Measurements from ENCODE around the gene SHROOM3.

SHROOM3 gene

GRCh38 chr4:76792418-76792817 is 357.4 kb downstream of the SHROOM3 start:
- DNase-seq = no peak

DNA sequence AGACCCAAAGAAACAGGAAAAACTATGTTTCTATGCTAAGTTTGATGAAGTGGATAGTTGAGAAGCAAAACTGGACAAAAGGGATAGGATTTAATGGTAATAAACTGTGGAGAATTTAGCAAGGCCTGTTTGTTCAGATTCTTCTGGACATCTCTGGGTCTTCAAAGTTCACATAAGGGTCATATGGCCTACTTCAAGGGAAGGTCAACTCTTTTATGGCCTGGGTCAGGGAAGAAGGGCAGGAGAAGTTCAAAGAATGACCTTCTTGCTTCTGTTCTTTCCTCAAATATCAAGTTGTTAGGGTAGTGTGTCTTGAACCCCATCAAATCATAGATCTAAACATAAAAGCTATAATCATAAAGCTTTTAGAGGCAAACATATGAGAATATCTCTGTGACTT is 360.2 kb downstream of the SHROOM3 start:
- DNase-seq = no peak

- peak; percentile 1 for DNase-seq
Observed at GRCh38 chr4:76799140-76799539, 364.1 kb downstream of the SHROOM3 start.

- DNase-seq = no peak
Observed at GRCh38 chr4:76799718-76800117, 364.7 kb downstream of the SHROOM3 start.

DNA sequence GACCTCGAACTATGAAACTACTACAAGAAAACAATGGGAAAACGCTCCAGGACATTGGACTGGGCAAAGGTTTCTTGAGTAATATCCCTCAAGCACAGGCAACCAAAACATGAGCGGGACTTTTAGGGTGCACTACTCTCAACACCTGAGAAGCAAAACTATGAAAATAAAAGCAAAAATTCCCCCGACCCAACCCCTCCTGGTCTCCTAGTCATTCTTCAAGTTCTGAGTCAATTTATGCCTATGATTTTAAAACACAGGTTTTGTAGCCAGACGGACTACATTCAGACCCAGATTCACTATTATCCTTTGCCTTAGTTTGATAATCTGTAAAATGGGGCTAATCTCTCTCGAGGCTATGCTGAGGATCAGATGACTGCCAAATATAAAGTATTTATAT is 365.9 kb downstream of the SHROOM3 start:
- no peak for DNase-seq

GRCh38 chr4:76801621-76802235 is 366.7 kb downstream of the SHROOM3 start:
- DNase-seq = no peak

DNA sequence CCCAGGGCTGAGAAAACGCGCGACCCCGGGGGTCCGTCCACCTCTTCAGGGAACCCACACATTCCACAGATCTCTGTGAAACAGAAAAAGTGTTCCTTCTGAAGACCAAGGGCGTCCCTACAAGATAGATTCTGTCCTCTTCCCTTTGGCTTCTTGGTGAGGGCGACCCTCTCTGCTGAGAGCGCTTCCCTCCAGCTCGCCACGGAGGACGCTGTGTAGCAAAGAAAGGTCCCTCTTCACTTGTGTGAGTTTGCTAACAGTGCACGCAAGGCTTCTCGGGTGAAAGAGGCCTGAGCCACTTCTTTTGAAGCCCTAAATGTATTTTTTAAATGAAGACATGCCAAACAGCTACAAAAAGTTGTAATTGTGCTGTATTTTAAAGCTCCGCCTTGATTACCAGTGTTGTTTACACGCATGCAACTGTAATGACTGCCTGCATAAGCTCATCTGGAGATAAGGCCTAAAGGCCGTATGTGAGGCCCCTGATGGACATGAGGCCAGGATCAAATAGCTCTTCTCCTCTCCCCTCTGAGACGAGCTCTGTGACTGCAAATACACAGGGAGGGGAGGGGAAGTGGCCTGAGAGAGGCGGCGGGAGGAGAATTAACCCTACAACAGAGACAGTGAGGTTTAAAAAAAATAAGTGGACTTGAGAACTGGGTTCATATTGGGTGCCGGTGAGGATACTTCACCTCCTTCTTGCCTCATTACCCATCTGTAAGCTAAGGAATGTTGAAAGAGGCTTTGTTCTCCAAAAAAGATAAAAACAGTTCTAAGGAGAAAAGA is 367.4 kb downstream of the SHROOM3 start:
- DNase-seq = no peak

DNA sequence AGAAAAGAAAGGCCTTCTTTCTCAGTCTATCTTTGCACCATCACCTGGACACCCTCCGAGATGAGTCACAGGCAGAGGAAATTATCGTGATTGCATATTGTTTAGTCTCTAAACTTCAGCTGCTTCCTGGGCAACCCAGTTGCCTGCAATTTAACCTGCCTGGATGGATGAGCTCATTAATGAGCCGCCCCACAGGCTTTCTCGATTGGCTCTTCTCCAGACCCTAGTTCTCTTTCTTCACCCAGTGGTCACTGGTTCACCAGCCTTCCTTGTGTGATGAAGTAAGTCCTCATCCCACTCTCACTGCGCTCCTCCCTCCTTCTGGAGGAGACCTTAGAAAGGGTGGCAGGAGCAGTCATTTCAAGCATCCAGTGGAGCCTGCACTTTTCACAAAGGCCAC is 368.5 kb downstream of the SHROOM3 start:
- no peak for DNase-seq

GRCh38 chr4:76804096-76804495 is 369.1 kb downstream of the SHROOM3 start:
- DNase-seq = no peak

GRCh38 chr4:76806346-76806745 is 371.3 kb downstream of the SHROOM3 start:
- no peak for DNase-seq

- no peak for DNase-seq
Observed at GRCh38 chr4:76806757-76807156, 371.7 kb downstream of the SHROOM3 start.

DNA sequence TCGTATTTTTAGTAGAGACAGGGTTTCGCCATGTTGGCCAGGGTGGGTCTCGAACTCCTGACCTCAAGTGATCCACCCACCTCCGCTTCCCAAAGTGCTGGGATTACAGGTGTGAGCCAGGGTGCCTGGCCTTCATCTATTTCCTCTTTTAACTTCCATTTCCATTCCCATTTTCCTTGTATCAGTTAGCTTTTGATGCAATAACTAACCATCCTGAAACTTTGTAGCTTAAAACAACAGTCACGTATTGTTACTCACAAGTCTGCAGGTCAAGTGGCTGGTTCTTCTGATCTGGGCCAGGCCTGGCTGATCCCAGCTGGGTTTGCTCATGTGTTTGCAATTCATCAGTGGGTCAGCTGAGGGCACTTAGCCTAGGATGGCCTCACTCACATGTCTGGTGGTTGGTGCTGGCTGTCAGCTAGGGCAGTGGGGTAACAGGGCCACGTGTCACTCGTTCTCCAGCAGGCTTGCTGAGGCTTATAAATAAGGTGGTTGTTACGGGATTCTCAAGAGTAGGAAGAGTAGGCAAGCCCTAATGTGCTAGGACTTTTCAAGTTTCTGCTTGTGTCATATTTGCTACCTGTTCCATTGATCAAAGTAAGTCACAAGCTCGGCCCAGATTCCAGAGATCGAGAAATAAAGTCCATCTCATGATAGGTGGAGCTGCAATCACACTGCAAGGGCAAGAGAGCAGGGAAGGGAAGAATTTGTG is 374.7 kb downstream of the SHROOM3 start:
- DNase-seq = no peak

- DNase-seq = no peak
Observed at GRCh38 chr4:76811604-76812412, 376.8 kb downstream of the SHROOM3 start.

DNA sequence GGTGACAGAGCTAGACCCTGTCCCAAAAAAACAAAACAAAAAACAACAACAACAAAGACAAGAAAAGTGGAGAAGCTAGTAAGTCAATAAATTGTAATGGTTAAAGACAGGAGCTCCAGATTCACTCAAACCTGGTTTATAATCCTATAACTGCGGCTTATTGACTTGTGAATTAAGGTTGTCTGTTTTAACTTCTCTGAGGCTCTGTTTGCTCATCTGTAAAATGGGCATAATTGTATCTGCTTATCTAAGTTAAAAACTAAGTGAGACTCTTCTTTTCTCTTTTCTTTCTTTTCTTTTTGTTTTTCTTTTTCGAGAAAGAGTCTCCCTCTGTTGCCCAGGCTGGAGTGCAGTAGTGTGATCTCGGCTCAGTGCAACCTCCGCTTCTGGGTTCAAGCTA is 378.0 kb downstream of the SHROOM3 start:
- no peak for DNase-seq

GRCh38 chr4:76821641-76822040 is 386.6 kb downstream of the SHROOM3 start:
- no peak for DNase-seq

GRCh38 chr4:76822303-76822702 is 387.3 kb downstream of the SHROOM3 start:
- DNase-seq = no peak

DNA sequence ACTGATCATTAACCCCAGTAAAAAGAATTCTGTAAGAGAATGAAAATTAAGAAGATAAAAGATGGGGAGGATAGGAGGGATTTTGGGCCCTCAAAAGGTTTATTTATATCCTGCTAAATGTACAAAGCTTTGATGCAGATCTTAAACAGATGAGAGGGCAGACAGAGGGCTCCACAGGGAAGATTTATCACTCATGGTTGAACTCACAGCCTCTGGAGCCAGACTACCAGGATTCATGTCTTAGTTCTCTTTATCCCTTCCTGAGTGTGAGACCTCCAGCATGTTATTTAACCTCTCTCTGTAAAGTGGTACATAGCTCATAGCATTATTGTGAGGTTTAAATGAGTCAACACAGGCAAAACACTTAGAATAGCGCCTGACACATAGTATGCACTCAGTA is 388.5 kb downstream of the SHROOM3 start:
- DNase-seq = no peak

DNA sequence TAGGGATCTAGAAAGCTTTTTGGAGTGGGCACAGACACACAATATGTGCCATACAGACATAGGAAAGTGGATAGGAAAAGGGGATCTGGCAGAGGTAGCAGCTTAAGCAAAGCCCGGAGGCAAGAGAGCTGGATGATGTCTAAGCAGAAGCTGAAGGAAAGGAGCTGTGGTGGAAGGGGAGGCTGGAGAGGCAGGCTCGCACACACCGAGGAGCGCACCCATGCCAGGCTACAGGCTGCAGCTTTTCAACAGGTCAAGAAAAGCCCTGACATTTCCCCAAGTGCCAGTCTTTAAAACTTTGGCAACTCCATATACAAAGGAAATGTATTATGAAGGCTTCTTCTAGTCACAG is 395.6 kb downstream of the SHROOM3 start:
- no peak for DNase-seq

GRCh38 chr4:76830964-76831703 is 396.1 kb downstream of the SHROOM3 start:
- DNase-seq = no peak

GRCh38 chr4:76831711-76832373 is 396.8 kb downstream of the SHROOM3 start:
- DNase-seq = no peak
